SK-N-SH (cell line): ENCODE measurements around the gene TMEM170B. TPM values are rescaled to one million over a fixed set of nuclear protein-coding genes. Genes with fewer than 3 reads are reported as not detected.

Experiments
- CTCF ChIA-PET: fragments of 300-600, 350-600 bp; formaldehyde crosslinking; extraction: SDS; loops from one replicate; lab custom pipeline; 2021; lab: Yijun Ruan, JAX
- POLR2A ChIA-PET: fragments of 350-600 bp; sonication (Branson Sonifier 250); formaldehyde crosslinking; extraction: SDS; loops from one replicate; lab custom pipeline; 2020; ENCODE audit warnings: antibody characterized with exemption, inconsistent platforms; lab: Yijun Ruan, JAX
- DNase-seq: peaks from one replicate; pipeline ENCODE4 v3.0.0; 2012
- H2AFZ ChIP-seq: fragments of 200-600 bp; sonication (generic); 2 replicates; pipeline ENCODE4 v1.8.1; 2016; ENCODE audit warnings: antibody characterized with exemption, mild to moderate bottlenecking, low read depth
- H3F3A ChIP-seq: fragments of 200-600 bp; sonication (generic); replicated peaks from 2 replicates; pipeline ENCODE3; 2016; ENCODE audit warnings: antibody characterized with exemption, mild to moderate bottlenecking; ENCODE audit not compliant: insufficient read depth
- H3K27ac ChIP-seq, 2 experiments: fragments of 200-500 bp in 1 of 2; fragments of 200-600 bp in 1 of 2; sonication (Bioruptor generic) in 1 of 2; sonication (generic), shearing (Covaris generic) in 1 of 2; 2 replicates each; pipeline versions ENCODE4 v1.5.1 to v1.6.1; 2014 to 2016; ENCODE audit warnings: low read depth in 2 of 2, inconsistent platforms in 1 of 2, low read length in 1 of 2, mild to moderate bottlenecking in 1 of 2, mixed read lengths in 1 of 2
- H3K27me3 ChIP-seq: fragments of 200-600 bp; sonication (generic), shearing (Covaris generic); 2 replicates; pipeline ENCODE4 v1.6.1; 2016; ENCODE audit warnings: mixed run types; ENCODE audit not compliant: insufficient read depth
- H3K36me3 ChIP-seq, 2 experiments: fragments of 200-500 bp in 1 of 2; fragments of 200-600 bp in 1 of 2; sonication (Bioruptor generic) in 1 of 2; sonication (generic) in 1 of 2; replicated peaks in 1 of 2; 2 replicates each; pipeline versions ENCODE3 to v1.5.1; 2014 to 2016; ENCODE audit warnings: low read length in 1 of 2, mild to moderate bottlenecking in 1 of 2; ENCODE audit not compliant: insufficient read depth in 2 of 2, control insufficient read depth in 1 of 2
- H3K4me1 ChIP-seq, 2 experiments: fragments of 200-500 bp in 1 of 2; fragments of 200-600 bp in 1 of 2; sonication (Bioruptor generic) in 1 of 2; sonication (generic), shearing (Covaris generic) in 1 of 2; 2 replicates each; pipeline versions ENCODE4 v1.5.1 to v1.6.1; 2014 to 2016; ENCODE audit warnings: low read depth in 1 of 2, low read length in 1 of 2, mixed run types in 1 of 2; ENCODE audit not compliant: insufficient read depth in 2 of 2, control insufficient read depth in 1 of 2
- H3K4me2 ChIP-seq: fragments of 200-600 bp; sonication (generic), shearing (Covaris generic); 2 replicates; pipeline ENCODE4 v1.6.1; 2017; ENCODE audit warnings: mixed run types
- H3K4me3 ChIP-seq, 2 experiments: fragments of 200-500 bp in 1 of 2; fragments of 200-600 bp in 1 of 2; sonication (Bioruptor generic) in 1 of 2; sonication (generic), shearing (Covaris generic) in 1 of 2; 2 replicates each; pipeline versions ENCODE4 v1.5.1 to v1.8.1; 2014 to 2016; ENCODE audit warnings: low read depth in 2 of 2, inconsistent platforms in 1 of 2, low read length in 1 of 2, mild to moderate bottlenecking in 1 of 2, mixed read lengths in 1 of 2, moderate library complexity in 1 of 2
- H3K79me2 ChIP-seq: fragments of 200-600 bp; sonication (generic); 2 replicates; pipeline ENCODE4 v1.8.1; 2017; ENCODE audit warnings: mild to moderate bottlenecking; ENCODE audit not compliant: insufficient read depth
- H3K9ac ChIP-seq: fragments of 200-600 bp; sonication (generic); 2 replicates; pipeline ENCODE4 v1.6.1; 2017; ENCODE audit warnings: mixed run types
- H3K9me2 ChIP-seq: fragments of 200-600 bp; sonication (generic); 2 replicates; pipeline ENCODE4 v1.6.1; 2017; ENCODE audit warnings: mixed run types
- H3K9me3 ChIP-seq: fragments of 200-600 bp; sonication (generic); 2 replicates; pipeline ENCODE4 v1.6.1; 2017; ENCODE audit warnings: mixed run types, mild to moderate bottlenecking, moderate library complexity
- H4K20me1 ChIP-seq: fragments of 200-600 bp; sonication (generic); 2 replicates; pipeline ENCODE4 v1.6.1; 2017; ENCODE audit warnings: mild to moderate bottlenecking, mixed run types; ENCODE audit not compliant: insufficient read depth
- EZH2phosphoT487 ChIP-seq: fragments of 200-600 bp; sonication (generic); IDR thresholded peaks from 2 replicates; pipeline ENCODE4 v1.6.1; 2017; ENCODE audit warnings: low read depth, mixed run types, mild to moderate bottlenecking, antibody characterized with exemption, moderate library complexity, borderline replicate concordance
- FOSL2 ChIP-seq: IDR thresholded peaks from 2 replicates; pipeline ENCODE4 v1.4.0; 2012; ENCODE audit warnings: low read depth, mild to moderate bottlenecking, moderate library complexity, borderline replicate concordance
- FOXJ3 ChIP-seq: sonication (generic); formaldehyde crosslinking; IDR thresholded peaks from 2 replicates; pipeline ENCODE4 v1.5.1; 2020; ENCODE audit warnings: mild to moderate bottlenecking, missing genetic modification reagents
- GATA2 ChIP-seq: sonication (generic); formaldehyde crosslinking; IDR thresholded peaks from 2 replicates; pipeline ENCODE4 v1.5.0; 2020; ENCODE audit warnings: mild to moderate bottlenecking, missing genetic modification reagents
- MEF2A ChIP-seq: IDR thresholded peaks from 2 replicates; pipeline ENCODE4 v1.4.0; 2012; ENCODE audit warnings: low read depth, borderline replicate concordance
- NRF1 ChIP-seq: IDR thresholded peaks from 2 replicates; pipeline ENCODE4 v1.6.1; 2012; ENCODE audit warnings: low read depth, mild to moderate bottlenecking, low read length
- RFX5 ChIP-seq: IDR thresholded peaks from 2 replicates; pipeline ENCODE4 v1.6.1; 2012; ENCODE audit warnings: mild to moderate bottlenecking, improper control_type of control experiment, low read length
- RXRA ChIP-seq: IDR thresholded peaks from 2 replicates; pipeline ENCODE4 v1.4.0; 2012; ENCODE audit warnings: low read depth, mild to moderate bottlenecking, borderline replicate concordance
- SMC3 ChIP-seq: IDR thresholded peaks from 2 replicates; pipeline ENCODE4 v1.6.1; 2012; ENCODE audit warnings: low read depth, low read length, improper control_type of control experiment
- TCF12 ChIP-seq: IDR thresholded peaks from 2 replicates; pipeline ENCODE4 v1.4.0; 2012
- TEAD4 ChIP-seq: IDR thresholded peaks from 2 replicates; pipeline ENCODE4 v1.4.0; 2012; ENCODE audit warnings: mild to moderate bottlenecking, borderline replicate concordance; ENCODE audit not compliant: insufficient read depth
- YY1 ChIP-seq: IDR thresholded peaks from 2 replicates; pipeline ENCODE4 v1.4.0; 2012; ENCODE audit warnings: low read depth, mild to moderate bottlenecking
- WGBS: methylation state at CpG from one replicate; pipeline ENCODE4 v1.1.6; 2017; ENCODE audit warnings: low lambda C conversion rate; 5-methylcytosine and 5-hydroxymethylcytosine counted together
- polyA plus RNA-seq, 3 experiments: library from polyadenylated mRNA; depleted of rRNA; stranded (reverse); fragments of >200 nt; gene quantifications; 2 replicates each; pipeline ENCODE4 v1.2.3, GENCODE V29; 2012
- TF ChIP-seq, protein P1 (sequence below): fragments of 150-350 bp; IDR thresholded peaks from 2 replicates; pipeline ENCODE4 v1.6.1; 2017; ENCODE audit warnings: antibody characterized with exemption, low read length, low read depth, borderline replicate concordance
- TF ChIP-seq, protein P2 (sequence below): IDR thresholded peaks from 2 replicates; pipeline ENCODE4; 2012
- TF ChIP-seq, protein P3 (sequence below): IDR thresholded peaks from 2 replicates; pipeline ENCODE4 v1.4.0; 2012; ENCODE audit warnings: low read depth, borderline replicate concordance
- TF ChIP-seq, protein P4 (sequence below): IDR thresholded peaks from 2 replicates; pipeline ENCODE4 v1.4.0; 2012; ENCODE audit warnings: low read depth
- TF ChIP-seq, protein P5 (sequence below): IDR thresholded peaks from 2 replicates; pipeline ENCODE4 v1.6.1; 2012; ENCODE audit warnings: mild to moderate bottlenecking, low read depth, low read length, moderate library complexity

The TMEM170B gene
- polyA plus RNA-seq, 1 of the 3 experiments (the other 2 are of a cell fraction): 0.44 TPM

DNA sequence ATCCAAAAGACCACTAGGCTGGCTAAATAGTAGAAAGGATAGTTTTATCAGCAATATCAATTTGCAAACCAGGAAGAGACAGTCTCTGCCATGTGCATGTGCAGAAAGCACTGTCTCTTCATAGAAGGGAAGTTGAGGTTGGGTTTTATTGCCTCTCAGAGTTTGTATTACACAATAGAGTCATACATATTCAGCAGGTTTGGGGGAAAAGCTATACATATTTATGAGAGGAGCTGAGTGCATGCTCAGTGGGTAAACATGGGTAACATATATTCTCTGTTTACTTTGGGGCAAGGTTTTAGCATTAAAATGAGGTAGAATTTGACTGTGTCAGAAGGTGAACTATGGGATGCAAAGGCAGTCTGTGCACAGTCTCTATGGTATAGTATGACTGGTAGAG is 14.9 kb downstream of the TMEM170B start:
- no peaks in the 10 kb centered on the region for H3K27me3 ChIP-seq
- POLR2A ChIA-PET: no interaction called here
- no peak overlapping the region for H2AFZ ChIP-seq
- no peaks in the 10 kb centered on the region for H4K20me1 ChIP-seq
- H3K4me3 ChIP-seq: no peak overlapping the region
- no peak overlapping the region for H3K4me2 ChIP-seq
- peaks cover 0 to 6% of the 10 kb centered on the region in 2 experiments; a peak in 1 of 4 replicates for H3K4me1 ChIP-seq
- H3K79me2 ChIP-seq: no peaks in the 10 kb centered on the region
- no peaks in the 10 kb centered on the region for H3K9me3 ChIP-seq
- no peak overlapping the region for H3K27ac ChIP-seq
- no peaks in the 10 kb centered on the region for H3K9me2 ChIP-seq
- TF ChIP-seq TEAD4 (no peak), YY1 (no peak), RXRA (no peak), GATA2 (CRISPR knock-in tag) (no peak)
- TF ChIP-seq, protein P1, sequence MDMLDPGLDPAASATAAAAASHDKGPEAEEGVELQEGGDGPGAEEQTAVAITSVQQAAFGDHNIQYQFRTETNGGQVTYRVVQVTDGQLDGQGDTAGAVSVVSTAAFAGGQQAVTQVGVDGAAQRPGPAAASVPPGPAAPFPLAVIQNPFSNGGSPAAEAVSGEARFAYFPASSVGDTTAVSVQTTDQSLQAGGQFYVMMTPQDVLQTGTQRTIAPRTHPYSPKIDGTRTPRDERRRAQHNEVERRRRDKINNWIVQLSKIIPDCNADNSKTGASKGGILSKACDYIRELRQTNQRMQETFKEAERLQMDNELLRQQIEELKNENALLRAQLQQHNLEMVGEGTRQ: no peak
- TF ChIP-seq, all 33 proteins: peak for 0
- no peaks in the 10 kb centered on the region for H3K36me3 ChIP-seq
- no peak for DNase-seq
- CTCF ChIA-PET: interaction anchor here (0.5 kb wide), 1 partner anchor 15 kb away, joined by 3 read pairs; no protein-coding TSS in a partner anchor
- H3K9ac ChIP-seq: no peak overlapping the region
- no peaks in the 10 kb centered on the region for H3F3A ChIP-seq

DNA sequence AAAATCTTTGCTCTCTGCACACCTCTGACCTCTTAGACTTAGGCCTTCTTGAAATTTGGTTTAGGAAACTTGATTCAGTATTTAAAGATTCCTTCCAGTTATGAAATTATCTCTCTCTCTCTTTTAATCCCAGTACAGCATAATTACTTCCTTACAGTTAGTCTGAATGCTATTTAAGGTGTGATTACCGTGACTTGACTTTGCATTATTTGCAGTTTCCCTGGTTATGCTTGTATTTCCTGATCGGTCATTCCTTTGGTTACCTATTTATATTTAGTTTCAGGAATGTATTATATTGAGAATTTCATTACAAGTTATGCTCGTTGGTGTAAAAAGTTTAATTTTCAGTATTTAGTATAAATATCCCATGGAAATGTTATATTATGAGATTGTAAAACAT is 16.3 kb downstream of the TMEM170B start:
- WGBS: 85% methylated on average over 3 of the region's 3 CpGs
- TF ChIP-seq SMC3 (no peak), TCF12 (no peak), NRF1 (no peak), YY1 (no peak), RXRA (no peak), EZH2phosphoT487 (no peak), FOXJ3 (CRISPR knock-in tag) (no peak), MEF2A (no peak), RFX5 (no peak), FOSL2 (no peak)
- TF ChIP-seq, protein P2, sequence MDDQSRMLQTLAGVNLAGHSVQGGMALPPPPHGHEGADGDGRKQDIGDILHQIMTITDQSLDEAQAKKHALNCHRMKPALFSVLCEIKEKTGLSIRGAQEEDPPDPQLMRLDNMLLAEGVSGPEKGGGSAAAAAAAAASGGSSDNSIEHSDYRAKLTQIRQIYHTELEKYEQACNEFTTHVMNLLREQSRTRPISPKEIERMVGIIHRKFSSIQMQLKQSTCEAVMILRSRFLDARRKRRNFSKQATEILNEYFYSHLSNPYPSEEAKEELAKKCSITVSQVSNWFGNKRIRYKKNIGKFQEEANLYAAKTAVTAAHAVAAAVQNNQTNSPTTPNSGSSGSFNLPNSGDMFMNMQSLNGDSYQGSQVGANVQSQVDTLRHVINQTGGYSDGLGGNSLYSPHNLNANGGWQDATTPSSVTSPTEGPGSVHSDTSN: no peak
- TF ChIP-seq, protein P3, sequence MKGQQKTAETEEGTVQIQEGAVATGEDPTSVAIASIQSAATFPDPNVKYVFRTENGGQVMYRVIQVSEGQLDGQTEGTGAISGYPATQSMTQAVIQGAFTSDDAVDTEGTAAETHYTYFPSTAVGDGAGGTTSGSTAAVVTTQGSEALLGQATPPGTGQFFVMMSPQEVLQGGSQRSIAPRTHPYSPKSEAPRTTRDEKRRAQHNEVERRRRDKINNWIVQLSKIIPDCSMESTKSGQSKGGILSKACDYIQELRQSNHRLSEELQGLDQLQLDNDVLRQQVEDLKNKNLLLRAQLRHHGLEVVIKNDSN: no peak
- TF ChIP-seq, protein P1: no peak
- TF ChIP-seq, protein P4, sequence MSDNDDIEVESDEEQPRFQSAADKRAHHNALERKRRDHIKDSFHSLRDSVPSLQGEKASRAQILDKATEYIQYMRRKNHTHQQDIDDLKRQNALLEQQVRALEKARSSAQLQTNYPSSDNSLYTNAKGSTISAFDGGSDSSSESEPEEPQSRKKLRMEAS: no peak
- TF ChIP-seq, protein P5, sequence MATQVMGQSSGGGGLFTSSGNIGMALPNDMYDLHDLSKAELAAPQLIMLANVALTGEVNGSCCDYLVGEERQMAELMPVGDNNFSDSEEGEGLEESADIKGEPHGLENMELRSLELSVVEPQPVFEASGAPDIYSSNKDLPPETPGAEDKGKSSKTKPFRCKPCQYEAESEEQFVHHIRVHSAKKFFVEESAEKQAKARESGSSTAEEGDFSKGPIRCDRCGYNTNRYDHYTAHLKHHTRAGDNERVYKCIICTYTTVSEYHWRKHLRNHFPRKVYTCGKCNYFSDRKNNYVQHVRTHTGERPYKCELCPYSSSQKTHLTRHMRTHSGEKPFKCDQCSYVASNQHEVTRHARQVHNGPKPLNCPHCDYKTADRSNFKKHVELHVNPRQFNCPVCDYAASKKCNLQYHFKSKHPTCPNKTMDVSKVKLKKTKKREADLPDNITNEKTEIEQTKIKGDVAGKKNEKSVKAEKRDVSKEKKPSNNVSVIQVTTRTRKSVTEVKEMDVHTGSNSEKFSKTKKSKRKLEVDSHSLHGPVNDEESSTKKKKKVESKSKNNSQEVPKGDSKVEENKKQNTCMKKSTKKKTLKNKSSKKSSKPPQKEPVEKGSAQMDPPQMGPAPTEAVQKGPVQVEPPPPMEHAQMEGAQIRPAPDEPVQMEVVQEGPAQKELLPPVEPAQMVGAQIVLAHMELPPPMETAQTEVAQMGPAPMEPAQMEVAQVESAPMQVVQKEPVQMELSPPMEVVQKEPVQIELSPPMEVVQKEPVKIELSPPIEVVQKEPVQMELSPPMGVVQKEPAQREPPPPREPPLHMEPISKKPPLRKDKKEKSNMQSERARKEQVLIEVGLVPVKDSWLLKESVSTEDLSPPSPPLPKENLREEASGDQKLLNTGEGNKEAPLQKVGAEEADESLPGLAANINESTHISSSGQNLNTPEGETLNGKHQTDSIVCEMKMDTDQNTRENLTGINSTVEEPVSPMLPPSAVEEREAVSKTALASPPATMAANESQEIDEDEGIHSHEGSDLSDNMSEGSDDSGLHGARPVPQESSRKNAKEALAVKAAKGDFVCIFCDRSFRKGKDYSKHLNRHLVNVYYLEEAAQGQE: no peak
- Histone ChIP-seq H3K4me1 (peaks cover 0 to 6% of the 10 kb centered on the region in 2 experiments; a peak in 2 of 4 replicates), H4K20me1 (no peaks in the 10 kb centered on the region), H3K9ac (no peak overlapping the region), H3K27me3 (no peaks in the 10 kb centered on the region), H3K4me3 (no peak overlapping the region), H3K9me3 (no peaks in the 10 kb centered on the region), H3K27ac (no peak overlapping the region), H3K9me2 (no peaks in the 10 kb centered on the region), H2AFZ (no peak overlapping the region), H3K4me2 (no peak overlapping the region), H3F3A (no peaks in the 10 kb centered on the region), H3K36me3 (no peaks in the 10 kb centered on the region), H3K79me2 (no peaks in the 10 kb centered on the region)
- ChIA-PET POLR2A (no interaction called here), CTCF (no interaction called here)
- DNase-seq: no peak
